C4-2B (cell line): ENCODE results near the gene PCSK6.

ENCODE experiments used
- H3K27ac ChIP-seq: fragments of 450-650 bp; 2 replicates; pipeline ENCODE4 v1.5.1; 2017
- ZFX ChIP-seq: fragments of 450-650 bp; IDR thresholded peaks from 2 replicates; pipeline ENCODE4 v1.6.1; 2017
- TF ChIP-seq, protein P1 (sequence below): fragments of 450-650 bp; conservative IDR thresholded peaks from 2 replicates; pipeline ENCODE4 v1.5.1; 2017; ENCODE audit warnings: mild to moderate bottlenecking

PCSK6 gene

GRCh38 chr15:101325263-101326025 lies 164.1 kb downstream of the PCSK6 start:
- H3K27ac ChIP-seq: no peak overlapping the region

DNA sequence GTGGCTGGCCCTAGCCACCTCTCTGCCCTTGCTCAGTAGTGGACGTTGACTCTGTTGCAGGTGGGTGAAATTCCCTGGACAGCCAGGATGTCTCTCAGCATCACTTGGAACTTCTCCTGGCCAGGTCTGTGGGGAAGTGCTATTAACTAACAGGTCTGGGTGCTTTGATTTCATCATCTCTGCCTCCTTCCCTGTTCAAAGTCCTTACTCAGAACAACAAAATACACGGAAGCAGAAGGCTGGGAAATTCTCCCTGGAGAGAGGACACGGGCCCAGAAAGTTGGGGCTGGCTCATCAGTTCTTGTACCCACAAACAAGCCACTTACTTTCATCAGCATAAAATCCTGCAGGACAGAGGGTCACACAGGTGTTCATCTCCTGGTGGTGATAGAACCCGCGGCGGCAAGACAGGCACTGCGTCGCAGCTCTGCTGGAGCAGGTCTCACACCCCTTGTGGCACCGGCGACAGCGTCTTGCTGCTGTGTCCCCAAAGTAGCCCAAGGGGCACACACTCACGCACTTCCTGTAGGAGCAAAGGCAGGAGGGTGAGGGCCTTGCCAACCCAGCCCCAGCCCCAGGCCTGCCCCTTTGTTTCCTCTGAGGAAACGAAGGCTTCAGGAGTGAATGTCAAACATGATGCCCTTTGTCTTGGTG lies 164.9 kb downstream of the PCSK6 start:
- TF ChIP-seq, protein P1, sequence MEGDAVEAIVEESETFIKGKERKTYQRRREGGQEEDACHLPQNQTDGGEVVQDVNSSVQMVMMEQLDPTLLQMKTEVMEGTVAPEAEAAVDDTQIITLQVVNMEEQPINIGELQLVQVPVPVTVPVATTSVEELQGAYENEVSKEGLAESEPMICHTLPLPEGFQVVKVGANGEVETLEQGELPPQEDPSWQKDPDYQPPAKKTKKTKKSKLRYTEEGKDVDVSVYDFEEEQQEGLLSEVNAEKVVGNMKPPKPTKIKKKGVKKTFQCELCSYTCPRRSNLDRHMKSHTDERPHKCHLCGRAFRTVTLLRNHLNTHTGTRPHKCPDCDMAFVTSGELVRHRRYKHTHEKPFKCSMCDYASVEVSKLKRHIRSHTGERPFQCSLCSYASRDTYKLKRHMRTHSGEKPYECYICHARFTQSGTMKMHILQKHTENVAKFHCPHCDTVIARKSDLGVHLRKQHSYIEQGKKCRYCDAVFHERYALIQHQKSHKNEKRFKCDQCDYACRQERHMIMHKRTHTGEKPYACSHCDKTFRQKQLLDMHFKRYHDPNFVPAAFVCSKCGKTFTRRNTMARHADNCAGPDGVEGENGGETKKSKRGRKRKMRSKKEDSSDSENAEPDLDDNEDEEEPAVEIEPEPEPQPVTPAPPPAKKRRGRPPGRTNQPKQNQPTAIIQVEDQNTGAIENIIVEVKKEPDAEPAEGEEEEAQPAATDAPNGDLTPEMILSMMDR: no peak
- no peak overlapping the region for H3K27ac ChIP-seq

More at GRCh38 chr15:101325263-101326025, 164.1 kb downstream of the PCSK6 start:
- no peak for TF ChIP-seq ZFX
- TF ChIP-seq, protein P1: no peak

GRCh38 chr15:101323793-101324523 lies 165.5 kb downstream of the PCSK6 start:
- H3K27ac ChIP-seq: no peak overlapping the region
- TF ChIP-seq, protein P1: no peak
- no peak for TF ChIP-seq ZFX

- TF ChIP-seq ZFX: no peak
- TF ChIP-seq, protein P1: no peak
- no peak overlapping the region for H3K27ac ChIP-seq
These were observed 166.5 kb downstream of the PCSK6 start for GRCh38 chr15:101322854-101323477.

DNA sequence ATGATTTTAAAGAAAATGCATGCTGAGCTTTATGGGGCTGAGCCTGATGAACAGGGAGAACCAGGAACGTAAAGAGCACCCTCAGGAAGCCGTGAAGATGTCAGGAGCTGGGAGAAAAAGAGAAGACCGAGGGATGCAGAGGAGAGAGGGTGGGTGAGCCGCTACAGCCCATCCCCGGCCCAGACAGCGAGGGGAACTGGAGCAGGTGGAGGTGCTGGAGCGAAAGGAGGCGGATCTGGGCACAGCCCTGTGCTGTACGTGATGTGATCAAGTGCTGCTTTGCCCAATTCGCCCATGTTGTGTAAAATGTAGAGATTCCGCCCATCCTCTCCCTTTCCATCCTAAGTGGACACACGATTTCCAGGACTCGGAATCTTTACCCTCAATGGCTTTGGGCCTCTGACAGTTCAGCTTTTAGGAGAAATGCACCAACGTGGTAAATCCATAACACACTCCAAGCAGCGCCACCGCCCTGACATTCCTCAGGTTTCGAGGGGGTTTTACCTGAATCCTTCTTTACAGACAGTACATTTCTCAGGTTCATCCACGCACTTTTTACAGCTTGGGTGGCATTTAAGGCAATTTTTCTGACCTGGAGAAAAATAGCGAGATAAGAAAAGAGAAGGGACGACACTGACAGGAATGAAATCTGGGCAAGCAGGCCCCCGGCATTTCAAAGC lies 167.4 kb downstream of the PCSK6 start:
- TF ChIP-seq, protein P1: no peak
- no peak for TF ChIP-seq ZFX
- no peak overlapping the region for H3K27ac ChIP-seq

- TF ChIP-seq, protein P1: no peak
- TF ChIP-seq ZFX: no peak
- H3K27ac ChIP-seq: no peak overlapping the region
These were observed 168.9 kb downstream of the PCSK6 start for GRCh38 chr15:101320501-101321052.
